ENCODE results near the gene DYNC2I2. TPM values are rescaled to one million over a fixed set of nuclear protein-coding genes. Genes with fewer than 3 reads are reported as not detected.

DYNC2I2 gene
- total and polyA plus RNA-seq, 10 of the 15 experiments (the other 5 are each of a cell fraction or from before 2014, with no cell fraction given): 0.89 to 118 (median 47.9) TPM

DNA sequence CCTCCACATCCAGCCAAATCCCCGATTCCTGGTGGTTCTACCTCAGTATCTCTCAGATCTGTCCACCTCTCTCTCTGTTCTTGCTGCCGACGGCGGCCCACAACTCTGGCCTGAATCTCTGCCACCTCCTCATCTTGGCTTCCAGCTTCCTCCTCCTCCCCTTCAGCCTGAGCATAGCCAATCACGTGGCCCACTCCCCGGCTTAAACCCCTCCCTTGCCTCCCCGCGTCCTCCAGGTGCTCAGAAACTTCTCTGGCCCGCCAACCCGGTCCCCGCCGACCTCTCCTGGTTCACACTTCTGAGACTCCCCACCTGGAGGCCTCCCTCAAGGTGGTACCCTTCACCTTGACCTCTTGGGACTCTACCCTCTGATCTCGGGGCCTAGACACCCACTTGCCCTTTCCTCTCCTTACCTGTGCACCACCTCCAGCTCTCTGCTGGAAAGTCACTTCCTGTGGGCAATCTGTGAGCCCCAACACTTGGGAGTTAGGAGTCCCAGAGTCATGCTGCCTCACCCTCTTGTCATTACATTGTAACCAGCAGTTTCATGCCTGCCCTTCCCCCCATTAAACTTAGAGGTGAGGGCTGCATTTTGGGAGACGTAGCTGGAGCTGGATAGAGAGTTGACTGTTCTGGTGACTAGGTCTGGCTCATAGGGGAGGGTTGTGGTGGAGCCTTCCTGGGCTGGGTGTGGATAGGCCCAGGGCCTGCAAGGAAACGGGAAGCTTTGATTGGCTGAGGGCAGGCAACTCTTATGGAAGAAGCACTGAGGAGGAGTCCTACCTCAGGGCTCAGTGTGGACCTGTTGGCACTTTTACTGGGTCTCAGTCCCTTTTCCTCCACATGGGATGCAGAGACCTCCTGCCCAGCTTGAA, 27.9 kb upstream of the DYNC2I2 start (continued):
- TF ChIP-seq ETV6 (conservative IDR thresholded peaks at IDR 0.05 in 1 of 2, IDR thresholded peaks at IDR 0.05 in 1 of 2; ENCODE audit: borderline replicate concordance in 1 of 2, low read depth in 1 of 2) (no peak), NR2F1 (conservative IDR thresholded peaks at IDR 0.05) (no peak; the same call in none of the 2 replicates), STAT1 (conservative IDR thresholded peaks at IDR 0.05) (no peak), MYC (IDR thresholded peaks at IDR 0.05; ENCODE audit: insufficient read depth, insufficient read length, insufficient replicate concordance, low read length, severe bottlenecking) (no peak), GATAD2B (conservative IDR thresholded peaks at IDR 0.05; ENCODE audit: low read depth) (no peak; the same call in 1 of the 2 replicates), SUZ12 (IDR thresholded peaks at IDR 0.05; ENCODE audit: unreplicated experiment) (no peak), CREB1 (IDR thresholded peaks at IDR 0.05; ENCODE audit: low read depth) (no peak), ESRRA (IDR thresholded peaks at IDR 0.05; ENCODE audit: low read length) (no peak), NFXL1 (IDR thresholded peaks at IDR 0.05; ENCODE audit: borderline replicate concordance) (no peak), ZNF217 (IDR thresholded peaks at IDR 0.05) (no peak), MEF2B (IDR thresholded peaks at IDR 0.05; ENCODE audit: partially characterized antibody, poor library complexity, severe bottlenecking) (peak; percentile 19), JUNB (IDR thresholded peaks at IDR 0.05) (no peak), ZSCAN29 (IDR thresholded peaks at IDR 0.05) (no peak), FOXK2 (IDR thresholded peaks at IDR 0.05) (no peak), FOS (IDR thresholded peaks at IDR 0.05; ENCODE audit: borderline replicate concordance, extremely low read depth, insufficient read length) (no peak), EZH2 (IDR thresholded peaks at IDR 0.05; ENCODE audit: borderline replicate concordance, control insufficient read depth, low read depth, low read length) (no peak), NFYB (IDR thresholded peaks at IDR 0.05; ENCODE audit: insufficient read depth, low read depth, low read length) (peak; percentile 52; the same call in 1 of the 2 replicates), RELA (IDR thresholded peaks at IDR 0.05; ENCODE audit: borderline replicate concordance, partially characterized antibody) (no peak), SIN3A (IDR thresholded peaks at IDR 0.05; ENCODE audit: low read depth, low read length) (no peak), EP300 (IDR thresholded peaks at IDR 0.05; ENCODE audit: borderline replicate concordance in 1 of 2, control insufficient read depth in 1 of 2, low read depth in 2 of 2, low read length in 2 of 2) (no peak), WRNIP1 (IDR thresholded peaks at IDR 0.05; ENCODE audit: borderline replicate concordance, low read depth, low read length) (no peak), POLR2AphosphoS5 (IDR thresholded peaks at IDR 0.05; ENCODE audit: low read length) (peak; percentile 96), ZNF274 (IDR thresholded peaks at IDR 0.05; ENCODE audit: insufficient read depth, insufficient read length) (no peak)
- TF ChIP-seq, protein P1, sequence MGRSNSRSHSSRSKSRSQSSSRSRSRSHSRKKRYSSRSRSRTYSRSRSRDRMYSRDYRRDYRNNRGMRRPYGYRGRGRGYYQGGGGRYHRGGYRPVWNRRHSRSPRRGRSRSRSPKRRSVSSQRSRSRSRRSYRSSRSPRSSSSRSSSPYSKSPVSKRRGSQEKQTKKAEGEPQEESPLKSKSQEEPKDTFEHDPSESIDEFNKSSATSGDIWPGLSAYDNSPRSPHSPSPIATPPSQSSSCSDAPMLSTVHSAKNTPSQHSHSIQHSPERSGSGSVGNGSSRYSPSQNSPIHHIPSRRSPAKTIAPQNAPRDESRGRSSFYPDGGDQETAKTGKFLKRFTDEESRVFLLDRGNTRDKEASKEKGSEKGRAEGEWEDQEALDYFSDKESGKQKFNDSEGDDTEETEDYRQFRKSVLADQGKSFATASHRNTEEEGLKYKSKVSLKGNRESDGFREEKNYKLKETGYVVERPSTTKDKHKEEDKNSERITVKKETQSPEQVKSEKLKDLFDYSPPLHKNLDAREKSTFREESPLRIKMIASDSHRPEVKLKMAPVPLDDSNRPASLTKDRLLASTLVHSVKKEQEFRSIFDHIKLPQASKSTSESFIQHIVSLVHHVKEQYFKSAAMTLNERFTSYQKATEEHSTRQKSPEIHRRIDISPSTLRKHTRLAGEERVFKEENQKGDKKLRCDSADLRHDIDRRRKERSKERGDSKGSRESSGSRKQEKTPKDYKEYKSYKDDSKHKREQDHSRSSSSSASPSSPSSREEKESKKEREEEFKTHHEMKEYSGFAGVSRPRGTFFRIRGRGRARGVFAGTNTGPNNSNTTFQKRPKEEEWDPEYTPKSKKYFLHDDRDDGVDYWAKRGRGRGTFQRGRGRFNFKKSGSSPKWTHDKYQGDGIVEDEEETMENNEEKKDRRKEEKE (IDR thresholded peaks at IDR 0.05): no peak
- TF ChIP-seq, protein P2, sequence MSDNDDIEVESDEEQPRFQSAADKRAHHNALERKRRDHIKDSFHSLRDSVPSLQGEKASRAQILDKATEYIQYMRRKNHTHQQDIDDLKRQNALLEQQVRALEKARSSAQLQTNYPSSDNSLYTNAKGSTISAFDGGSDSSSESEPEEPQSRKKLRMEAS (IDR thresholded peaks at IDR 0.05; ENCODE audit: low read depth, low read length): peak; percentile 80
- TF ChIP-seq, protein P3, sequence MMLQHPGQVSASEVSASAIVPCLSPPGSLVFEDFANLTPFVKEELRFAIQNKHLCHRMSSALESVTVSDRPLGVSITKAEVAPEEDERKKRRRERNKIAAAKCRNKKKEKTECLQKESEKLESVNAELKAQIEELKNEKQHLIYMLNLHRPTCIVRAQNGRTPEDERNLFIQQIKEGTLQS (IDR thresholded peaks at IDR 0.05; ENCODE audit: borderline replicate concordance, extremely low read depth, low read depth, low read length): peak; percentile 55; the same call in 1 of the 2 replicates

Data from GM12878 (cell line).